HCT116 (cell line): ENCODE measurements around the gene EMP1. TPM values are rescaled to one million over a fixed set of nuclear protein-coding genes. Genes with fewer than 3 reads are reported as not detected.

Experiments
- ATAC-seq: fragments of 200-7000 bp; cut with Tn5 transposase; 2 replicates; pipeline ENCODE4 v1.9.1; 2020; ENCODE audit warnings: mild to moderate bottlenecking, moderate library complexity
- BruUV-seq: library from RNA; stranded (reverse); fragments of 400-500 nt; replicated peaks from 2 replicates; lab custom pipeline; 2021; lab: Mats Ljungman, UMichigan
- CTCF ChIA-PET: fragments of 300-600 bp; sonication (Branson Sonifier 250); formaldehyde crosslinking; loops from one replicate; lab custom pipeline; 2021; ENCODE audit warnings: antibody characterized with exemption; lab: Charles Lee
- POLR2A ChIA-PET: fragments of 300-600, 350-600 bp; sonication (Branson Sonifier 250); formaldehyde crosslinking; loops from one replicate; lab custom pipeline; 2021; ENCODE audit warnings: antibody characterized with exemption; lab: Charles Lee
- RAD21 ChIA-PET, 2 experiments: fragments of 300-600 bp; sonication (Branson Sonifier 250); formaldehyde crosslinking; loops; one replicate each; lab custom pipeline; 2023; ENCODE audit warnings: low total read pairs in 2 of 2; ENCODE audit not compliant: uncharacterized antibody in 2 of 2, unreplicated experiment in 2 of 2, low non-redundant PET in 1 of 2; lab: Charles Lee
- DNase-seq: peaks from one replicate; pipeline ENCODE4 v3.0.0-alpha.2; 2010; ENCODE audit warnings: low read depth, low spot score
- H2AFZ ChIP-seq: fragments of 200-600 bp; shearing (Covaris generic), sonication (generic); 2 replicates; pipeline ENCODE4 v1.6.1; 2017; ENCODE audit warnings: low read depth, mixed run types, mixed read lengths, antibody characterized with exemption, low read length; ENCODE audit not compliant: poor library complexity, severe bottlenecking
- H3K27ac ChIP-seq: 2 replicates; pipeline ENCODE4 v1.5.1; 2012; ENCODE audit warnings: low read depth, low read length
- H3K27me3 ChIP-seq: fragments of 200-600 bp; sonication (generic); 2 replicates; pipeline ENCODE4 v1.6.1; 2016; ENCODE audit warnings: mixed run types, low read length, mixed read lengths; ENCODE audit not compliant: insufficient read depth
- H3K36me3 ChIP-seq, 2 experiments: fragments of 200-500 bp in 1 of 2; fragments of 200-600 bp in 1 of 2; sonication (Bioruptor generic) in 1 of 2; sonication (generic) in 1 of 2; 2 replicates each; pipeline versions ENCODE4 v1.5.1 to v1.6.1; 2014 to 2016; ENCODE audit warnings: low read length in 2 of 2, inconsistent platforms in 1 of 2, mixed read lengths in 1 of 2, mixed run types in 1 of 2; ENCODE audit not compliant: insufficient read depth in 2 of 2, control insufficient read depth in 1 of 2
- H3K4me1 ChIP-seq, 2 experiments: fragments of 200-600 bp in 1 of 2; sonication (generic) in 1 of 2; 2 replicates each; pipeline versions ENCODE4 v1.5.1 to v1.6.1; 2012 to 2017; ENCODE audit warnings: low read length in 2 of 2, inconsistent platforms in 1 of 2, mild to moderate bottlenecking in 1 of 2, mixed read lengths in 1 of 2, mixed run types in 1 of 2, moderate library complexity in 1 of 2; ENCODE audit not compliant: insufficient read depth in 2 of 2, control insufficient read depth in 1 of 2
- H3K4me2 ChIP-seq: fragments of 200-600 bp; sonication (generic); 2 replicates; pipeline ENCODE4 v1.6.1; 2017; ENCODE audit warnings: mixed run types, low read length, mixed read lengths
- H3K4me3 ChIP-seq, 2 experiments: fragments of 200-600 bp in 1 of 2; sonication (generic) in 1 of 2; replicated peaks in 1 of 2; 2 replicates each; pipeline ENCODE4 v1.5.1; 2011 to 2016; ENCODE audit warnings: low read length in 2 of 2, control low read depth in 1 of 2, low read depth in 1 of 2, mild to moderate bottlenecking in 1 of 2, mixed read lengths in 1 of 2, mixed run types in 1 of 2
- H3K79me2 ChIP-seq: fragments of 200-600 bp; sonication (generic); 2 replicates; pipeline ENCODE4 v1.6.1; 2017; ENCODE audit warnings: mild to moderate bottlenecking, mixed run types, low read length, moderate library complexity, mixed read lengths; ENCODE audit not compliant: insufficient read depth
- H3K9ac ChIP-seq: fragments of 200-600 bp; sonication (generic); 2 replicates; pipeline ENCODE4 v1.6.1; 2016; ENCODE audit warnings: low read length, mixed read lengths
- H3K9me2 ChIP-seq: fragments of 200-600 bp; sonication (generic), shearing (Covaris generic); 2 replicates; pipeline ENCODE4 v1.6.1; 2017; ENCODE audit warnings: mixed run types, mild to moderate bottlenecking, moderate library complexity; ENCODE audit not compliant: insufficient read depth
- H3K9me3 ChIP-seq, 2 experiments: fragments of 200-500 bp in 1 of 2; fragments of 200-600 bp in 1 of 2; sonication (Bioruptor generic) in 1 of 2; sonication (generic) in 1 of 2; 2 replicates each; pipeline ENCODE4 v1.6.1; 2014 to 2017; ENCODE audit warnings: low read length in 2 of 2, mixed read lengths in 2 of 2, inconsistent platforms in 1 of 2, low read depth in 1 of 2, mild to moderate bottlenecking in 1 of 2, mixed run types in 1 of 2, moderate library complexity in 1 of 2; ENCODE audit not compliant: control insufficient read depth in 1 of 2, insufficient read depth in 1 of 2
- H4K20me1 ChIP-seq: fragments of 200-600 bp; sonication (generic), shearing (Covaris generic); 2 replicates; pipeline ENCODE4 v1.6.1; 2017; ENCODE audit warnings: mixed run types, mild to moderate bottlenecking, moderate library complexity; ENCODE audit not compliant: insufficient read depth
- EZH2 ChIP-seq: fragments of 200-600 bp; sonication (generic); IDR thresholded peaks from 2 replicates; pipeline ENCODE4 v1.6.1; 2017; ENCODE audit warnings: antibody characterized with exemption, mixed run types
- EZH2phosphoT487 ChIP-seq: fragments of 200-600 bp; IDR thresholded peaks from 2 replicates; pipeline ENCODE4 v1.6.1; 2018; ENCODE audit warnings: antibody characterized with exemption, borderline replicate concordance
- RAD21 ChIP-seq: IDR thresholded peaks from 2 replicates; pipeline ENCODE4 v1.6.1; 2012; ENCODE audit warnings: low read depth, mild to moderate bottlenecking
- intact Hi-C: fragments of 100-400 bp; cut with micrococcal nuclease; formaldehyde crosslinking; loops from 2 replicates; pipeline ENCODE4 v1.10.0; 2022
- total RNA-seq: library from RNA; stranded (reverse); gene quantifications from one replicate; pipeline ENCODE4 v1.2.1, GENCODE V29; 2021; ENCODE audit not compliant: unreplicated experiment
- TF ChIP-seq, protein P1 (sequence below), 3 experiments: fragments of 200-600 bp in 1 of 3; sonication (generic) in 1 of 3; IDR thresholded peaks in 2 of 3; conservative IDR thresholded peaks in 1 of 3; 2 replicates each; pipeline ENCODE4 v1.5.1; 2012 to 2017; ENCODE audit warnings: low read depth in 2 of 3, low read length in 2 of 3, antibody characterized with exemption in 1 of 3, borderline replicate concordance in 1 of 3, control low read depth in 1 of 3, mild to moderate bottlenecking in 1 of 3, mixed read lengths in 1 of 3, mixed run types in 1 of 3, moderate library complexity in 1 of 3; ENCODE audit not compliant: insufficient read depth in 1 of 3
- TF ChIP-seq, protein P2 (sequence below): IDR thresholded peaks from 2 replicates; pipeline ENCODE4 v1.6.1; 2012; ENCODE audit warnings: low read depth

EMP1 gene
- total RNA-seq, 1 experiment from 2014 or later: 110 TPM

DNA sequence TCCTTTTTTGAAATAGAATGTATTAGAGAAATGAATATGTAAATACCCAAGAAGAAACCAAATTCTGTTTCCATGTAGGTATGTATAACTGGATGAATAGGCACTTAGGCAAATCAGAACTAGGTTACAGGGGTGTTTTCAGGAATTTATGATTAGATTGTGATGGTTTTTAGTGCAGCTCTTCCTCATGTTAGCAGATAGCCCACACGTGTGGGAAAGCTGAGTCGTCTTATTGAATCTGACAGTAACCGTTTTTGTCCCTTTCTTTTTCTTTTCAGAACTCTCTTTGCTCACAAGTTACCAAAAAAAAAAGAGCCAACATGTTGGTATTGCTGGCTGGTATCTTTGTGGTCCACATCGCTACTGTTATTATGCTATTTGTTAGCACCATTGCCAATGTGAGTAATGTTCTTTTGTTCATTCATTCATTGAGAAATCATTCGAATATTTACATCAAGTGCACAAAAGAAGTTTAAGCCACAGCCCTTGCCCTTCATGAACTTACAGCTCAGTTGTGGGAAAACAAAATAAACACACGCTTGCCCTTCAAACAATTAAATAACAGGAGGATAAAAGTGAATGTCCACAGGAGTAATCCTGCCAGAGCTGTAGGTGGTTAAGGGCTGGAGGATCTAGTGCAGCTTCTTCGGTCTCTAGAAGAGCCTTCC is 14.8 kb downstream of the EMP1 start:
- H3K27ac ChIP-seq: peak overlapping the region; percentile 4; the same call in 1 of the 2 replicates
- no peaks in the 10 kb centered on the region for H3K27me3 ChIP-seq
- H3K36me3 ChIP-seq: peaks cover 0 to 35% of the 10 kb centered on the region in 2 experiments; a peak in 2 of 4 replicates
- H2AFZ ChIP-seq: no peak overlapping the region
- no peaks in the 10 kb centered on the region for H4K20me1 ChIP-seq
- no peaks in the 10 kb centered on the region for H3K9me3 ChIP-seq
- no peak for DNase-seq
- no peaks in the 10 kb centered on the region for H3K9me2 ChIP-seq
- H3K9ac ChIP-seq: peak overlapping the region; percentile 40
- BruUV-seq: no TSS peak
- ChIA-PET RAD21 (interaction anchor here (0.7 to 1.9 kb wide), 10 partner anchors 109 to 812 kb away, joined by 3 to 14 read pairs (median 4); partner anchors contain the start of gene FAM234B (in 1 of the 2)), POLR2A (interaction anchor here (1.0 to 1.9 kb wide), 4 partner anchors 15 to 187 kb away, joined by 3 to 11 read pairs (median 4); partner anchors contain the start of gene EMP1)
- peaks cover 40 to 60% of the 10 kb centered on the region in 2 experiments for H3K4me1 ChIP-seq
- intact Hi-C loops: loop anchor here (2.0 kb wide), 1 partner anchor 225 kb away; no protein-coding TSS in a partner anchor
- H3K4me3 ChIP-seq: no peak overlapping the region; a peak in 1 of 4 replicates
- peak overlapping the region; percentile 68 for H3K4me2 ChIP-seq
- peaks cover 65% of the 10 kb centered on the region for H3K79me2 ChIP-seq
- TF ChIP-seq RAD21 (peak; percentile 1; the same call in 1 of the 2 replicates), EZH2 (no peak)
- TF ChIP-seq, all 23 proteins: peak for 1
- CTCF ChIA-PET: interaction anchor here (0.7 to 3.8 kb wide), 27 partner anchors 8 to 956 kb away, joined by 3 to 27 read pairs (median 5); partner anchors contain the start of gene EMP1
- ATAC-seq: peak; percentile 58

DNA sequence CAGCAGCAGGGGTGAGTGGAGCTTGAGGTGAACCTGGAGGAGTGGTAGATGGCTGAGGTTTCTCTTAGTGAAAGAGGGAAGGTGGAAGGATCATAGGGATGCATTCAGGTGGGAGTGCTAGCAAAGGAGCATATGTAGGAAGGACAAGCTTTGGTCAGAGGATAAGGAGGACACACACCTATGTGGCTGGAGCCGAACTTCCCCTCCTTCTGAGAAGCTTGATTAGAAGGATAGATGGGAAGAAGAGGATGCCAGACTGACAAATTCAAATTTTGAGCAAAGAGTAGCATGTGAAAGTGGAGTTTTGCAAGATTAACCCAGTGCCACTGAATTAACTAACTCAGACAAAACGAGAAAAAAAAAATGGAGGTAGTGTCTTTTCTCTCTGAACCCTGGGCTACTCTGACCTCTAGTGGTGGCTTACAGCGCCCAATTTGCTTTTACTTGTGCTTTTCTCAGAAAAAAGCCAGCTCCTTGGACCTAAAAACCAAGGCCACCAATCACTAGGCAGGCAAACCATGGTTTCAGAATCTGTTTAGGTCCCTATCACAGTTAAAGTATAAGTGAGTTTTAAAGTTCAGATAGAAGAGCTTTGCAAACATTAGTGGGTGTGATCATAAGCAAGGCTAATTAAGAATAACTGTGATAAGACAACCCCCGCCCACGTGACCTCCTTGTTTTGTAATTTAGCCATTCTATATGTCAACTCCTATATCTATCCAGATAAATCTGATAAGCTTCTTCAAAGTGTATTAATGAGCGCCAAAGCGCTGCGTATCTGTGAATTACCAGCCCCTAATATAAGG is 15.5 kb downstream of the EMP1 start:
- intact Hi-C loops: loop anchor here (1.0 to 2.0 kb wide), 3 partner anchors 188 to 296 kb away; no protein-coding TSS in a partner anchor
- BruUV-seq: no TSS peak
- Histone ChIP-seq H2AFZ (no peak overlapping the region), H3K27ac (peak overlapping the region; percentile 4; the same call in 1 of the 2 replicates), H3K27me3 (no peaks in the 10 kb centered on the region), H3K79me2 (peaks cover 57% of the 10 kb centered on the region), H3K36me3 (peaks cover 0 to 42% of the 10 kb centered on the region in 2 experiments; a peak in 2 of 4 replicates), H3K9me3 (no peaks in the 10 kb centered on the region), H3K4me3 (no peak overlapping the region; a peak in 1 of 4 replicates), H3K4me1 (peaks cover 34 to 52% of the 10 kb centered on the region in 2 experiments), H3K9ac (peak overlapping the region; percentile 40), H4K20me1 (no peaks in the 10 kb centered on the region), H3K9me2 (no peaks in the 10 kb centered on the region), H3K4me2 (peak overlapping the region; percentile 68)
- peak; percentile 57 for ATAC-seq
- CTCF ChIA-PET: interaction anchor here (0.6 to 3.8 kb wide), 27 partner anchors 9 to 955 kb away, joined by 3 to 27 read pairs (median 5); partner anchors contain the start of gene EMP1
- DNase-seq: peak; percentile 53
- POLR2A ChIA-PET: interaction anchor here (1.0 to 1.9 kb wide), 4 partner anchors 16 to 188 kb away, joined by 3 to 11 read pairs (median 4); partner anchors contain the start of gene EMP1
- RAD21 ChIA-PET: interaction anchor here (0.7 to 1.9 kb wide), 11 partner anchors 11 to 228 kb away, joined by 3 to 14 read pairs (median 4); partner anchors contain the start of gene FAM234B (in 1 of the 2)
- TF ChIP-seq RAD21 (peak; percentile 84), EZH2phosphoT487 (no peak)
- TF ChIP-seq, protein P1, sequence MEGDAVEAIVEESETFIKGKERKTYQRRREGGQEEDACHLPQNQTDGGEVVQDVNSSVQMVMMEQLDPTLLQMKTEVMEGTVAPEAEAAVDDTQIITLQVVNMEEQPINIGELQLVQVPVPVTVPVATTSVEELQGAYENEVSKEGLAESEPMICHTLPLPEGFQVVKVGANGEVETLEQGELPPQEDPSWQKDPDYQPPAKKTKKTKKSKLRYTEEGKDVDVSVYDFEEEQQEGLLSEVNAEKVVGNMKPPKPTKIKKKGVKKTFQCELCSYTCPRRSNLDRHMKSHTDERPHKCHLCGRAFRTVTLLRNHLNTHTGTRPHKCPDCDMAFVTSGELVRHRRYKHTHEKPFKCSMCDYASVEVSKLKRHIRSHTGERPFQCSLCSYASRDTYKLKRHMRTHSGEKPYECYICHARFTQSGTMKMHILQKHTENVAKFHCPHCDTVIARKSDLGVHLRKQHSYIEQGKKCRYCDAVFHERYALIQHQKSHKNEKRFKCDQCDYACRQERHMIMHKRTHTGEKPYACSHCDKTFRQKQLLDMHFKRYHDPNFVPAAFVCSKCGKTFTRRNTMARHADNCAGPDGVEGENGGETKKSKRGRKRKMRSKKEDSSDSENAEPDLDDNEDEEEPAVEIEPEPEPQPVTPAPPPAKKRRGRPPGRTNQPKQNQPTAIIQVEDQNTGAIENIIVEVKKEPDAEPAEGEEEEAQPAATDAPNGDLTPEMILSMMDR (IDR thresholded peaks at IDR 0.05 in 2 of 3, conservative IDR thresholded peaks at IDR 0.05 in 1 of 3; ENCODE audit: borderline replicate concordance in 1 of 3, insufficient read depth in 1 of 3, low read depth in 2 of 3, low read length in 2 of 3): peak; percentile 75 to 82 (median 75)
- TF ChIP-seq, protein P2, sequence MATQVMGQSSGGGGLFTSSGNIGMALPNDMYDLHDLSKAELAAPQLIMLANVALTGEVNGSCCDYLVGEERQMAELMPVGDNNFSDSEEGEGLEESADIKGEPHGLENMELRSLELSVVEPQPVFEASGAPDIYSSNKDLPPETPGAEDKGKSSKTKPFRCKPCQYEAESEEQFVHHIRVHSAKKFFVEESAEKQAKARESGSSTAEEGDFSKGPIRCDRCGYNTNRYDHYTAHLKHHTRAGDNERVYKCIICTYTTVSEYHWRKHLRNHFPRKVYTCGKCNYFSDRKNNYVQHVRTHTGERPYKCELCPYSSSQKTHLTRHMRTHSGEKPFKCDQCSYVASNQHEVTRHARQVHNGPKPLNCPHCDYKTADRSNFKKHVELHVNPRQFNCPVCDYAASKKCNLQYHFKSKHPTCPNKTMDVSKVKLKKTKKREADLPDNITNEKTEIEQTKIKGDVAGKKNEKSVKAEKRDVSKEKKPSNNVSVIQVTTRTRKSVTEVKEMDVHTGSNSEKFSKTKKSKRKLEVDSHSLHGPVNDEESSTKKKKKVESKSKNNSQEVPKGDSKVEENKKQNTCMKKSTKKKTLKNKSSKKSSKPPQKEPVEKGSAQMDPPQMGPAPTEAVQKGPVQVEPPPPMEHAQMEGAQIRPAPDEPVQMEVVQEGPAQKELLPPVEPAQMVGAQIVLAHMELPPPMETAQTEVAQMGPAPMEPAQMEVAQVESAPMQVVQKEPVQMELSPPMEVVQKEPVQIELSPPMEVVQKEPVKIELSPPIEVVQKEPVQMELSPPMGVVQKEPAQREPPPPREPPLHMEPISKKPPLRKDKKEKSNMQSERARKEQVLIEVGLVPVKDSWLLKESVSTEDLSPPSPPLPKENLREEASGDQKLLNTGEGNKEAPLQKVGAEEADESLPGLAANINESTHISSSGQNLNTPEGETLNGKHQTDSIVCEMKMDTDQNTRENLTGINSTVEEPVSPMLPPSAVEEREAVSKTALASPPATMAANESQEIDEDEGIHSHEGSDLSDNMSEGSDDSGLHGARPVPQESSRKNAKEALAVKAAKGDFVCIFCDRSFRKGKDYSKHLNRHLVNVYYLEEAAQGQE: no peak
